ENCODE results near the gene OSGEP. TPM values are rescaled to one million over a fixed set of nuclear protein-coding genes. Genes with fewer than 3 reads are reported as not detected.
"Not testable (repeated sequence)": the region's sequence is repeated elsewhere in the genome, so short reads cannot be mapped to it uniquely, and the experiment has no call there.

Gene OSGEP
- total RNA-seq, 1 experiment from 2014 or later: 50.8 TPM

- H4K8ac ChIP-seq (replicated peaks; ENCODE audit: insufficient read length, low read depth, low read length): no peak overlapping the region
- no peak overlapping the region for H3K23ac ChIP-seq (ENCODE audit: insufficient read length, low read depth, low read length)
- TF ChIP-seq CTCF (conservative IDR thresholded peaks at IDR 0.05): no peak
- no peak overlapping the region for H2AFZ ChIP-seq (ENCODE audit: low read length)
- H3K4ac ChIP-seq (ENCODE audit: low read depth, low read length): peak overlapping the region; percentile 20; the same call in 1 of the 2 replicates
- H3K4me1 ChIP-seq (ENCODE audit: insufficient read depth, low read length): no peaks in the 10 kb centered on the region; the same call in 1 of the 2 replicates
- H3K79me2 ChIP-seq (ENCODE audit: insufficient read depth, low read length): peaks cover 12% of the 10 kb centered on the region; the same call in 1 of the 2 replicates
- Mint-ChIP-seq H3K36me3 (ENCODE audit: insufficient read depth in 1 of 3, low read depth in 3 of 3) (peaks cover 21 to 46% (median 27%) of the 10 kb centered on the region in 3 experiments), H3K4me1 (peaks cover 13 to 19% of the 10 kb centered on the region in 2 experiments), H3K9me3 (no peaks in the 10 kb centered on the region; a peak in 1 of 5 replicates), H3K27me3 (ENCODE audit: low read depth) (no peaks in the 10 kb centered on the region), H3K27ac (no peak overlapping the region), H3K4me3 (no peak overlapping the region)
- peaks cover 8% of the 10 kb centered on the region for H3K23me2 ChIP-seq (ENCODE audit: insufficient read length, low read depth, low read length, poor library complexity, severe bottlenecking)
- H3K79me1 ChIP-seq (ENCODE audit: insufficient read depth, low read depth, low read length, poor library complexity, severe bottlenecking): peaks cover 6% of the 10 kb centered on the region
- no peaks in the 10 kb centered on the region for H3K9me3 ChIP-seq (ENCODE audit: control insufficient read depth, low read depth, low read length)
- H2AK5ac ChIP-seq (ENCODE audit: insufficient read length, low read length): no peak overlapping the region
- H4K5ac ChIP-seq (ENCODE audit: insufficient read length, low read depth, low read length): peak overlapping the region; percentile 80
- H2BK20ac ChIP-seq (ENCODE audit: low read depth, low read length, poor library complexity, severe bottlenecking): no peak overlapping the region
- no peak overlapping the region for H2BK15ac ChIP-seq (ENCODE audit: low read depth, low read length)
- H2BK12ac ChIP-seq (ENCODE audit: insufficient read length, low read depth, low read length): no peak overlapping the region
- H3K9ac ChIP-seq (ENCODE audit: extremely low read depth, insufficient read length, low read length): peak overlapping the region; percentile 97
- H3K27me3 ChIP-seq (ENCODE audit: insufficient read depth, low read length): no peaks in the 10 kb centered on the region
- H2BK5ac ChIP-seq (ENCODE audit: insufficient read length, low read length): peak overlapping the region; percentile 67
- H3T11ph ChIP-seq (ENCODE audit: low read length): peak overlapping the region; percentile 3
- peak overlapping the region; percentile 88 for H3K27ac ChIP-seq (ENCODE audit: insufficient read length, low read depth, low read length)
- H4K91ac ChIP-seq (ENCODE audit: insufficient read length, low read depth, low read length): no peak overlapping the region
- peak overlapping the region; percentile 63 for H3K56ac ChIP-seq (ENCODE audit: insufficient read length, low read depth, low read length)
- no CpG with 5 or more reads among the region's 39 CpGs for WGBS (ENCODE audit: extremely low coverage, insufficient read length, low lambda C conversion rate)
- H3K4me2 ChIP-seq (ENCODE audit: insufficient read depth, insufficient read length, low read length): peak overlapping the region; percentile 70
- no peaks in the 10 kb centered on the region for H4K20me1 ChIP-seq (ENCODE audit: control insufficient read depth, insufficient read depth, insufficient read length)
- no peak for DNase-seq
- peak overlapping the region; percentile 88 for H3K18ac ChIP-seq (ENCODE audit: insufficient read length, low read depth, low read length)
- H2BK120ac ChIP-seq (ENCODE audit: low read depth, low read length, poor library complexity, severe bottlenecking): no peak overlapping the region
- H3K14ac ChIP-seq (ENCODE audit: insufficient read depth, low read length): peak overlapping the region; percentile 92; the same call in 1 of the 2 replicates
Observed at GRCh38 chr14:20455355-20456300, 1.0 kb upstream of the OSGEP start.

DNA sequence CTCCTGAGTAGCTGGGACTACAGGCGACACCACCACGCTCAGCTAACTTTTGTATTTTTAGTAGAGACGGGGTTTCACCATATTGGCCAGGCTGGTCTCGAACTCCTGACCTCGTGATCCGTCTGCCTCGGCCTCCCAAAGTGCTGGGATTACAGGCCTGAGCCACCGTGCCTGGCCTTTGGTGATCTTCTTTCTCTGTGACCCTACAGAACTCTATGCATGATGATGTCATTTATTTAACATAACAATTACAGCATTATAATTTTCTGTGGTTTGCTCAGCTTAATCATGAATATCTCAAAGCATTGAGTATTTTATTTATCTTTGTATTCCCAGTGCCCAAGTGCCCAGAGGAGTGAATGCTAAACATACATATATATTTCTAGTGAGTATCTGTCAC, 1.8 kb downstream of the OSGEP start:
- not testable (repeated sequence) for H2BK12ac ChIP-seq (ENCODE audit: insufficient read length, low read depth, low read length); H4K91ac ChIP-seq (ENCODE audit: insufficient read length, low read depth, low read length); H3K23ac ChIP-seq (ENCODE audit: insufficient read length, low read depth, low read length); DNase-seq; H3K56ac ChIP-seq (ENCODE audit: insufficient read length, low read depth, low read length); H3K4me2 ChIP-seq (ENCODE audit: insufficient read depth, insufficient read length, low read length); H3K4me1 ChIP-seq (ENCODE audit: insufficient read depth, low read length); H2BK20ac ChIP-seq (ENCODE audit: low read depth, low read length, poor library complexity, severe bottlenecking); H3K27me3 Mint-ChIP-seq (ENCODE audit: low read depth); H3K14ac ChIP-seq (ENCODE audit: insufficient read depth, low read length); H4K8ac ChIP-seq (replicated peaks; ENCODE audit: insufficient read length, low read depth, low read length); H3K9me3 Mint-ChIP-seq; H2AFZ ChIP-seq (ENCODE audit: low read length); H3K4ac ChIP-seq (ENCODE audit: low read depth, low read length); H2BK15ac ChIP-seq (ENCODE audit: low read depth, low read length); H2AK5ac ChIP-seq (ENCODE audit: insufficient read length, low read length); H3K27ac ChIP-seq (ENCODE audit: insufficient read length, low read depth, low read length); H4K5ac ChIP-seq (ENCODE audit: insufficient read length, low read depth, low read length); H2BK120ac ChIP-seq (ENCODE audit: low read depth, low read length, poor library complexity, severe bottlenecking); H3K4me1 Mint-ChIP-seq; H3T11ph ChIP-seq (ENCODE audit: low read length); H3K23me2 ChIP-seq (ENCODE audit: insufficient read length, low read depth, low read length, poor library complexity, severe bottlenecking); H3K18ac ChIP-seq (ENCODE audit: insufficient read length, low read depth, low read length); H3K79me2 ChIP-seq (ENCODE audit: insufficient read depth, low read length); H3K27me3 ChIP-seq (ENCODE audit: insufficient read depth, low read length); H3K9ac ChIP-seq (ENCODE audit: extremely low read depth, insufficient read length, low read length); H3K27ac Mint-ChIP-seq; H4K20me1 ChIP-seq (ENCODE audit: control insufficient read depth, insufficient read depth, insufficient read length); H3K79me1 ChIP-seq (ENCODE audit: insufficient read depth, low read depth, low read length, poor library complexity, severe bottlenecking); H2BK5ac ChIP-seq (ENCODE audit: insufficient read length, low read length); H3K9me3 ChIP-seq (ENCODE audit: control insufficient read depth, low read depth, low read length)
- peak overlapping the region; percentile 43 to 66; a peak in 4 of 5 replicates for H3K4me3 Mint-ChIP-seq
- peaks cover 21 to 47% (median 31%) of the 10 kb centered on the region in 3 experiments for H3K36me3 Mint-ChIP-seq (ENCODE audit: insufficient read depth in 1 of 3, low read depth in 3 of 3)
- whole genome bisulfite sequencing (ENCODE audit: extremely low coverage, insufficient read length, low lambda C conversion rate): no CpG with 5 or more reads among the region's 8 CpGs
